GM23338 (cell line): ENCODE results near the gene ING2. TPM values are rescaled to one million over a fixed set of nuclear protein-coding genes. Genes with fewer than 3 reads are reported as not detected.

Experiments
- ATAC-seq: fragments of 200-7000 bp; cut with Tn5 transposase; 3 replicates; pipeline ENCODE4 v1.9.1; 2020
- DNase-seq: peaks from one replicate; pipeline ENCODE4 v3.0.0-alpha.2; 2015; ENCODE audit warnings: low spot score
- H2AFZ ChIP-seq: fragments of 200-600 bp; sonication (generic); 2 replicates; pipeline ENCODE4 v1.8.0; 2016; ENCODE audit warnings: antibody characterized with exemption, mild to moderate bottlenecking, moderate library complexity
- H3F3A ChIP-seq: fragments of 200-600 bp; sonication (generic); replicated peaks from 2 replicates; pipeline ENCODE4 v1.8.0; 2017; ENCODE audit warnings: antibody characterized with exemption, mixed run types, low read depth
- H3K27ac ChIP-seq: fragments of 200-600 bp; sonication (generic); 2 replicates; pipeline ENCODE4 v1.6.1; 2016; ENCODE audit warnings: low read depth
- H3K27me3 ChIP-seq: fragments of 200-600 bp; sonication (generic); 2 replicates; pipeline ENCODE4 v1.8.0; 2016; ENCODE audit warnings: mild to moderate bottlenecking, mixed run types, moderate library complexity; ENCODE audit not compliant: insufficient read depth
- H3K36me3 ChIP-seq: fragments of 200-600 bp; sonication (generic); 2 replicates; pipeline ENCODE4 v1.8.0; 2016; ENCODE audit warnings: mild to moderate bottlenecking; ENCODE audit not compliant: insufficient read depth
- H3K4me1 ChIP-seq: fragments of 200-600 bp; sonication (generic); 2 replicates; pipeline ENCODE4 v1.8.0; 2016; ENCODE audit warnings: mild to moderate bottlenecking, moderate library complexity; ENCODE audit not compliant: insufficient read depth
- H3K4me2 ChIP-seq: fragments of 200-600 bp; sonication (generic); 2 replicates; pipeline ENCODE4 v1.7.1; 2017; ENCODE audit warnings: mixed run types
- H3K4me3 ChIP-seq: fragments of 200-600 bp; sonication (generic); 2 replicates; pipeline ENCODE4 v1.6.1; 2016; ENCODE audit warnings: mixed run types
- H3K79me2 ChIP-seq: fragments of 200-600 bp; sonication (generic); replicated peaks from 2 replicates; pipeline ENCODE4 v1.8.0; 2017; ENCODE audit warnings: mild to moderate bottlenecking; ENCODE audit not compliant: insufficient read depth
- H3K9me2 ChIP-seq: fragments of 200-600 bp; sonication (generic); 2 replicates; pipeline ENCODE4 v1.8.0; 2017; ENCODE audit not compliant: insufficient read depth
- H4K20me1 ChIP-seq: fragments of 200-600 bp; sonication (generic); replicated peaks from 2 replicates; pipeline ENCODE4 v1.8.0; 2017; ENCODE audit warnings: mild to moderate bottlenecking; ENCODE audit not compliant: insufficient read depth
- H3K27ac Mint-ChIP-seq: 2 replicates; pipeline ENCODE4 v1.8.0; 2020; ENCODE audit warnings: inconsistent platforms, mild to moderate bottlenecking, moderate library complexity, mixed read lengths
- H3K27me3 Mint-ChIP-seq: 3 replicates; pipeline ENCODE4 v1.8.0; 2022; ENCODE audit warnings: low read depth, mild to moderate bottlenecking, moderate library complexity, mixed read lengths, inconsistent platforms; ENCODE audit not compliant: insufficient read depth, poor library complexity
- H3K36me3 Mint-ChIP-seq: 3 replicates; pipeline ENCODE4 v1.8.0; 2021; ENCODE audit warnings: low read depth, mild to moderate bottlenecking, inconsistent platforms, moderate library complexity, mixed read lengths
- H3K4me1 Mint-ChIP-seq: 3 replicates; pipeline ENCODE4 v1.8.0; 2020; ENCODE audit warnings: mild to moderate bottlenecking, inconsistent platforms, mixed read lengths
- H3K4me3 Mint-ChIP-seq: 3 replicates; pipeline ENCODE4 v1.8.0; 2021; ENCODE audit warnings: moderate library complexity, mild to moderate bottlenecking, inconsistent platforms, mixed read lengths
- H3K9me3 Mint-ChIP-seq: 3 replicates; pipeline ENCODE4 v1.8.0; 2020; ENCODE audit warnings: moderate library complexity, mild to moderate bottlenecking, inconsistent platforms, mixed read lengths
- CTCF ChIP-seq, 2 experiments: fragments of 200-600 bp in 1 of 2; sonication (generic) in 1 of 2; conservative IDR thresholded peaks; 2 replicates each; pipeline versions ENCODE4 v1.5.1 to v1.6.1; 2016 to 2017; ENCODE audit warnings: antibody characterized with exemption in 2 of 2, low read depth in 2 of 2, mild to moderate bottlenecking in 2 of 2, moderate library complexity in 1 of 2
- EZH2phosphoT487 ChIP-seq: fragments of 200-600 bp; sonication (generic); IDR thresholded peaks from one replicate; pipeline ENCODE4 v1.8.1; 2018; ENCODE audit warnings: antibody characterized with exemption; ENCODE audit not compliant: unreplicated experiment
- JUNB ChIP-seq: IDR thresholded peaks from one replicate; pipeline ENCODE4 v1.6.1; 2016; ENCODE audit warnings: antibody characterized with exemption; ENCODE audit not compliant: unreplicated experiment
- NANOG ChIP-seq: IDR thresholded peaks from 2 replicates; pipeline ENCODE4 v1.6.1; 2016; ENCODE audit warnings: antibody characterized with exemption, borderline replicate concordance
- POLR2AphosphoS5 ChIP-seq: IDR thresholded peaks from 2 replicates; pipeline ENCODE4 v1.6.1; 2016; ENCODE audit warnings: antibody characterized with exemption, low read depth
- STAT1 ChIP-seq: IDR thresholded peaks from one replicate; pipeline ENCODE4 v1.6.1; 2016; ENCODE audit warnings: antibody characterized with exemption; ENCODE audit not compliant: unreplicated experiment
- ZNF114 ChIP-seq: fragments of 250-450 bp; sonication (Bioruptor Pico); IDR thresholded peaks from 2 replicates; pipeline ENCODE4 v1.5.0; 2020; ENCODE audit warnings: mild to moderate bottlenecking, moderate library complexity
- ZNF331 ChIP-seq: fragments of 250-450 bp; sonication (Bioruptor Pico); IDR thresholded peaks from 2 replicates; pipeline ENCODE4 v1.5.0; 2020; ENCODE audit warnings: low read depth, mild to moderate bottlenecking, moderate library complexity
- ZNF462 ChIP-seq: fragments of 250-450 bp; sonication (Bioruptor Pico); IDR thresholded peaks from 2 replicates; pipeline ENCODE4 v1.5.0; 2020; ENCODE audit warnings: mild to moderate bottlenecking, moderate library complexity
- polyA plus RNA-seq: library from polyadenylated mRNA; unstranded; fragments of >200 nt; fragmentation: Nextera tagmentation; extraction: Ambion mirVana; gene quantifications from 2 replicates; pipeline ENCODE4 v1.2.1, GENCODE V29; 2016
- total RNA-seq: library from RNA; depleted of rRNA; stranded (reverse); fragments of >200 nt; shearing (Covaris generic); gene quantifications from 2 replicates; pipeline ENCODE4 v1.2.3, GENCODE V29; 2014

Gene ING2
- total and polyA plus RNA-seq, 2 experiments from 2014 or later, result 21.5 to 34.2 TPM

- no peak for TF ChIP-seq CTCF (conservative IDR thresholded peaks at IDR 0.05; ENCODE audit: low read depth in 2 of 2)
- TF ChIP-seq JUNB, result no peak
- no peak for TF ChIP-seq STAT1
- no peak for TF ChIP-seq ZNF462 (CRISPR knock-in tag)
- no peak for TF ChIP-seq EZH2phosphoT487
- no peak for TF ChIP-seq POLR2AphosphoS5
- TF ChIP-seq NANOG, result no peak
- no peak for TF ChIP-seq ZNF331 (CRISPR knock-in tag)
Measured at GRCh38 chr4:183522821-183523220, 18.0 kb downstream of the ING2 start (continued).

DNA sequence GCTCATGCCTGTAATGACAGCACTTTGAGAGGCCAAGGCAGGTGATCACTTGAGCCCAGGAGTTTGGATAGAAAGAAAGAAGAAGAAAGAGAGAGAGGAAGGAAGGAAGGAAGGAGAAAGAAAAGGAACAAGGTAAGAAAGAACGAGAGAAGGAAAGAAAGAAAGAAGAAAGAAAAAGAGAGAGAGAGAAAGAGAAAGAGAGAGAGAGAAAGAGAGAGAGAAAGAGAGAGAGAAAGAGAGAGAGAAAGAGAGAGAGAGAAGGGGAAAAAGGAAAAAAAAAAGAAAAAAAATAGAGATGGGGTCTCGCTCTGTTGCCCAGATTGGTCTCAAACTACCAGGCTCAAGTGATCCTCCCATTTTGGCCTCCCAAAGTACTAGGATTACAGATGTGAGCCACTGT is 22.5 kb downstream of the ING2 start:
- Histone ChIP-seq H3K79me2 (no peaks in the 10 kb centered on the region), H3K9me2 (no peaks in the 10 kb centered on the region), H3K36me3 (no peaks in the 10 kb centered on the region), H4K20me1 (no peaks in the 10 kb centered on the region), H3K27me3 (no peaks in the 10 kb centered on the region), H3K4me2 (no peak overlapping the region), H3K4me3 (no peak overlapping the region), H3K27ac (no peak overlapping the region), H2AFZ (no peak overlapping the region), H3K4me1 (no peaks in the 10 kb centered on the region), H3F3A (no peaks in the 10 kb centered on the region)
- no peak overlapping the region for H3K27ac Mint-ChIP-seq
- no peaks in the 10 kb centered on the region for H3K4me1 Mint-ChIP-seq
- no peak overlapping the region for H3K4me3 Mint-ChIP-seq
- ATAC-seq, result no peak
- H3K36me3 Mint-ChIP-seq, result no peaks in the 10 kb centered on the region
- no peak for DNase-seq
- H3K9me3 Mint-ChIP-seq, result no peaks in the 10 kb centered on the region; the same call in 2 of the 3 replicates
- peaks cover 10% of the 10 kb centered on the region for H3K27me3 Mint-ChIP-seq
- TF ChIP-seq ZNF462 (CRISPR knock-in tag) (no peak), ZNF114 (CRISPR knock-in tag) (no peak)
